Measurements from ENCODE around the gene ZNF148.

ZNF148 gene

DNA sequence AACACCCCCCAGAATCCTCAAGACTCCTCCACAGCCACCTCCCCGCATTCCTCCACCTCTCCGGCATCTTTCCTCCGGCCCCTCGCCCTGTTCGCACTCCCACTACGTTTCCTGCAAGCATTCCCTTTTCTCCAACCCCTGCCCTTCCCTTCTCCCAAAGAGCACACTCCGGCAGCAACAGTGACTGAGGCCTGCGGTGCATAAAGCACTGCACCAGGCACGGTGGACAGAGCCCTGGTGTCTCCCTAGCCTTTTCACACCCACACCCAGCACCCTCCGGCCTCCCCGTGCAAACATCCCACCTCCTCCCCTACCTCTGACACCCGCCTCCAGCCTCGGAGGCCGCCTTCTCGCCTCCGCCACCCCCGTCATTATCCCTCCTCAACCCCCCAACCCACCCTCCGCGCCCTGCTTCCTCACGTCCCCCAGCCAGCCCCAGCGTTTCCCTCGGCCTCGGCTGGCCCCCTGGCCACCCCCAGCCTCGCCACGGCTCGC is 577 bp downstream of the ZNF148 start:
- TF ChIP-seq ZFX (IDR thresholded peaks at IDR 0.05; ENCODE audit: borderline replicate concordance), result no peak
- TF ChIP-seq, protein P1, sequence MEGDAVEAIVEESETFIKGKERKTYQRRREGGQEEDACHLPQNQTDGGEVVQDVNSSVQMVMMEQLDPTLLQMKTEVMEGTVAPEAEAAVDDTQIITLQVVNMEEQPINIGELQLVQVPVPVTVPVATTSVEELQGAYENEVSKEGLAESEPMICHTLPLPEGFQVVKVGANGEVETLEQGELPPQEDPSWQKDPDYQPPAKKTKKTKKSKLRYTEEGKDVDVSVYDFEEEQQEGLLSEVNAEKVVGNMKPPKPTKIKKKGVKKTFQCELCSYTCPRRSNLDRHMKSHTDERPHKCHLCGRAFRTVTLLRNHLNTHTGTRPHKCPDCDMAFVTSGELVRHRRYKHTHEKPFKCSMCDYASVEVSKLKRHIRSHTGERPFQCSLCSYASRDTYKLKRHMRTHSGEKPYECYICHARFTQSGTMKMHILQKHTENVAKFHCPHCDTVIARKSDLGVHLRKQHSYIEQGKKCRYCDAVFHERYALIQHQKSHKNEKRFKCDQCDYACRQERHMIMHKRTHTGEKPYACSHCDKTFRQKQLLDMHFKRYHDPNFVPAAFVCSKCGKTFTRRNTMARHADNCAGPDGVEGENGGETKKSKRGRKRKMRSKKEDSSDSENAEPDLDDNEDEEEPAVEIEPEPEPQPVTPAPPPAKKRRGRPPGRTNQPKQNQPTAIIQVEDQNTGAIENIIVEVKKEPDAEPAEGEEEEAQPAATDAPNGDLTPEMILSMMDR (IDR thresholded peaks at IDR 0.05), result no peak
- peak overlapping the region; percentile 87 for H3K27ac ChIP-seq

DNA sequence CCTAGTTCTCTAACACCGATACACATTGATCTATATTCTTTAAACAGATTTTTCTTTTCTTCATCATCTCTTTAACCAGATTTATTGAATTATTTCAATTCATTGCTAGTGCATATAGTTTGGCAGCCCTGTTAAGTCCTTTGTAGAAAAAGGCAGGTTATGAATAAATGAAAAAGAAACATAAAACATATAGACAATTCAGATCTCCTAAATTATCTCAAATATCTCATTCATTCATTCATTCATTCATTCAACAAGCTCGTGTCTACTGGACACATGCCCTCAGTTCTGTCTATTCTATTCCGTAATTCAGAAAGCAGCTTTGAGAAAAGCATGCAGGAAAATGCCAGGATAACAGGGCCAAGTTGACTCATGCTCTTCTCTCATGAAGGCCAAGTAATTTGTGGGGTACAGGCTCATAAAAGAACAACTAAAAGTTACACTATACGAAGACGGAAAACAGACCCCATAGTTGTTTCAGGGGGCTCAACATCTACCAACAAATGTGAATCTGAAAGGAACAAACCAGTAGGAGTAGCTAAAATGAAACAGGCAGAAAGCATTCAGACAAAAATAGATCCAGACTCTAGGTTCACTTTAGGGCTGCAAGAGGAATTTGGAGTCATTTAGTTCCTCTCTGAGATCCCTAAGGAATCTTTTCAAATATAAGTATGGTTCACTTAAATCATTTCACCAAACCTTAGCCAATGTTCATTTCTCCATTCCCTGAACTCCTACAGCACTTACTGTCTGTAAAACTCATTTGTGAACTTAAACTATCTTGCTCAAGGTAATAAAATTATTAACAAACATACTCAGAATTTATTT is 7.5 kb downstream of the ZNF148 start:
- H3K27ac ChIP-seq, result no peak overlapping the region
- no peak for TF ChIP-seq ZFX (IDR thresholded peaks at IDR 0.05; ENCODE audit: borderline replicate concordance)
- TF ChIP-seq, protein P1 (IDR thresholded peaks at IDR 0.05), result no peak

DNA sequence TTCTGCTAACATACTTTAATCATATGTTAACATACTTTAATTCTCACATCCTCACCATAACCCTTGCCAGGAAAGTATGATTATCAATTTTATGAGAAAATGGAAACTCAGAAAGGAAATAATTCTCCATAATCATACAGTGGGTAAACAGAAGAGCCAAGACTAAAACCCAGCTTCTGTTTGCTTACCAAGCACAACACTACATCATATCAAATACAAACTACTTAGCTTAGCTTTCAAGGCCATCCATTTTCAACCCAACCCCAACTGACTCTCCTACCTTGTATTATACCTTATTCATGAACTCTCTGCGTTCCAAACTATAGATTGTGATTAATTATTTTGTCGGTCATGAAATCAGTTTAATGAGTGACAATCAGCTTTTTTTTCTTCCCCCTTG is 9.0 kb downstream of the ZNF148 start:
- TF ChIP-seq ZFX (IDR thresholded peaks at IDR 0.05; ENCODE audit: borderline replicate concordance), result no peak
- TF ChIP-seq, protein P1 (IDR thresholded peaks at IDR 0.05), result no peak
- peak overlapping the region; percentile 0; the same call in 1 of the 2 replicates for H3K27ac ChIP-seq

DNA sequence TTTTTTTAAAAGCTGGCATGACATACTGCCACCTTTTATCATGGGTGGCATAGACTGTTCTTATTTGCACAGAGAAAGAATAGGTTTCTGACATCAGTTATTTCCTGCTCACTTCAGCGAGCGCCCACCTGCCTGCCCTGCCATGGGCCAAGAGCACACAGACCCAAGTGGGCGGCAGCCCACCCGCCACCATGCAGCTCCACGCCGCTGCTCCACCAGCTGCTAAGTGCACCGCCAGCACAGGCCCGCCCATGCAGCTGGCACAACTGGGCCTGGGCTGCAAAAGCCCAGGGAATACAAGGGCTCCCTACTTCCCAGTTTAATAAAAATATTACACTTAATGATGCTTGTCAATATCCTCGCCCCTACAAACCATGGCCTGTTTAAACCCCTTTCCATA is 15.4 kb downstream of the ZNF148 start:
- TF ChIP-seq, protein P1 (IDR thresholded peaks at IDR 0.05), result no peak
- no peak for TF ChIP-seq ZFX (IDR thresholded peaks at IDR 0.05; ENCODE audit: borderline replicate concordance)
- 0 out of 2 replicates have a peak overlapping the region, but pooled peaks have one; percentile 7 for H3K27ac ChIP-seq

DNA sequence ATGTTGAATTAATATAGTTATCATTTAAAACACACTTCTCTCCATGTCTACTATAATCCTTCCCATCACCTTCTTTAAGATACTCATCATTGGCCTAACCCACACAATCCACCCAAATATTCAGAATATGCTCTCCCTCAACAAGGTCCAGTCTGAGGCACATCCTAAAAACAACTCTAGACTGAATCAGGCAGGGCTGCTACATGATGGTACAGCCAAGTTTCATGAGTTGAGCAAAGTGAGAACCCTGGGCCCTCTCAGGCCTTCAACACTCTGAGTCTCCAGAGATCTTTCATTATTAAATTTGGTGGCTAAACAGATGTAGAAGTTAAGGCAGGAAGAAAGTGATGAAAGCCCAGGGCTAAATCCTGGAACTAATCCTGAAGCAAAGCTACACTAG is 16.2 kb downstream of the ZNF148 start:
- TF ChIP-seq ZFX (IDR thresholded peaks at IDR 0.05; ENCODE audit: borderline replicate concordance), result no peak
- TF ChIP-seq, protein P1 (IDR thresholded peaks at IDR 0.05), result no peak
- no peak overlapping the region for H3K27ac ChIP-seq

DNA sequence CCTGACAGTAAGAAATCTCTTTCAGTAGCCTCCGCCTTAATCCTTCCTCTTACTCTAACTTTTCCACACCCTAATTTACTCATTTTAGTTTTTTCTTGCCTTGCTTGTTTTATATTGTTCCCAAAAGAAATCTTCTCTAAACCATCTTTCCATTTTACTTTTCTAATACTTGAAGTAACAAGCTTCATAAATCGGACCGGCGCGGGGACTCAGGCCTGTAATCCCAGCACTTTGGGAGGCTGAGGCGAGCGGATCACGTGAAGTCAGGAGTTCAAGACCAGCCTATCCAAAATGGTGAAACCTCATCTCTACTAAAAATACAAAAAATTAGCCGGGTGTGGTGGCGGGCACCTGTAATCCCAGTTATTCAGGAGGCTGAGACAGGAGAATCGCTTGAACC is 17.3 kb downstream of the ZNF148 start:
- no peak overlapping the region for H3K27ac ChIP-seq
- no peak for TF ChIP-seq ZFX (IDR thresholded peaks at IDR 0.05; ENCODE audit: borderline replicate concordance)
- TF ChIP-seq, protein P1 (IDR thresholded peaks at IDR 0.05), result no peak

DNA sequence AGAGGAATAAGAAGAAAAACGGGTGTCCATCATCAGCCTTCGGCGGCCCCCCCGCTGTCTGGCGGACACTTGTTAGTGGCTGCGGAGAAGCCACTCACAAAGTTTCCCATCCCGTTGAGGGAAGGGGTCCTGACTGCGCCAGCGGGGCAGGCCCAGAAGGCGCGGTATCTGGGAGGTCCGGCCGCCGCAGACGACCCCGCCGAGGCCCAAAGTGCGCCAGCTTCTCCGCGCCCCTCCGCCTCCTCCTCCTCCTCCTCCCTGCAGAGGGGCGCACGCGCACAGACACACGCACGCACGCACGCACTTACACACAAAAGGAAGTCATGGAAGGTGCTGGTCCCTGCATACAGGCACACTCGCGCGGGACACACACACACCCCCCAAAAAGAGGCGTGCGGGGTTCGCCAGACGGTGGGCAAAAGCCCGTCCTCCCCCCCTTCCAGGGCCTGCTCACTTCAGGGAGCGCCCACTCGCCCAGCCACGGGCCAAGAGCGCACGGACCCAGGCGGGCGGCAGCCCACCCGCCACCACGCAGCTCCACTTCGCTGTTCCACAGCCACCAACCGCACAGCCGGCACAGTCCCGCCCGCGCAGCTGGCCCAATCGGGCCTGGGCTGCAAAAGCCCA is 18.0 kb downstream of the ZNF148 start:
- TF ChIP-seq ZFX (IDR thresholded peaks at IDR 0.05; ENCODE audit: borderline replicate concordance), result no peak
- TF ChIP-seq, protein P1 (IDR thresholded peaks at IDR 0.05), result no peak
- H3K27ac ChIP-seq, result no peak overlapping the region

All from 22Rv1 (cell line).